Smooth muscle cell (in vitro differentiated cells): ENCODE measurements around the gene PDZK1IP1. TPM values are rescaled to one million over a fixed set of nuclear protein-coding genes. Genes with fewer than 3 reads are reported as not detected.
A peak's percentile ranks its signal among the peaks of the same experiment; 100 is the strongest.

ENCODE experiments used
- DNase-seq: peaks from one replicate; lab custom pipeline; 2025; ENCODE audit not compliant: unreplicated experiment; lab: John Stamatoyannopoulos, UW
- H2AFZ ChIP-seq: fragments of 200-600 bp; sonication (generic); 2 replicates; pipeline ENCODE4 v1.6.0; 2016; ENCODE audit warnings: antibody characterized with exemption, low read depth, mild to moderate bottlenecking
- H3F3A ChIP-seq: fragments of 200-600 bp; sonication (generic); 2 replicates; pipeline ENCODE4 v1.6.0; 2017; ENCODE audit warnings: antibody characterized with exemption, low read depth
- H3K27ac ChIP-seq: fragments of 200-600 bp; sonication (generic); 2 replicates; pipeline ENCODE4 v1.5.1; 2016; ENCODE audit warnings: low read depth, mild to moderate bottlenecking
- H3K27me3 ChIP-seq: fragments of 200-600 bp; sonication (generic); 2 replicates; pipeline ENCODE4 v1.6.1; 2016; ENCODE audit warnings: low read depth, mild to moderate bottlenecking
- H3K36me3 ChIP-seq: fragments of 200-600 bp; sonication (generic); 2 replicates; pipeline ENCODE4 v1.5.1; 2016; ENCODE audit warnings: low read depth
- H3K4me1 ChIP-seq: fragments of 200-600 bp; sonication (generic); 2 replicates; pipeline ENCODE4 v1.5.1; 2016; ENCODE audit warnings: low read depth
- H3K4me2 ChIP-seq: fragments of 200-600 bp; sonication (generic); 2 replicates; pipeline ENCODE4 v1.6.0; 2016; ENCODE audit warnings: mild to moderate bottlenecking
- H3K4me3 ChIP-seq: fragments of 200-600 bp; sonication (generic); 2 replicates; pipeline ENCODE4 v1.5.1; 2016; ENCODE audit warnings: mild to moderate bottlenecking
- H3K79me2 ChIP-seq: fragments of 200-600 bp; sonication (generic); 2 replicates; pipeline ENCODE4 v1.6.0; 2016; ENCODE audit warnings: low read depth, mild to moderate bottlenecking
- H3K9ac ChIP-seq: fragments of 200-600 bp; sonication (generic); 2 replicates; pipeline ENCODE4 v1.6.0; 2016; ENCODE audit warnings: low read depth
- H3K9me3 ChIP-seq: fragments of 200-600 bp; sonication (generic); replicated peaks from 2 replicates; pipeline ENCODE4 v1.5.1; 2016; ENCODE audit warnings: low read depth
- H4K20me1 ChIP-seq: fragments of 200-600 bp; sonication (generic); 2 replicates; pipeline ENCODE4 v1.6.0; 2016; ENCODE audit warnings: low read depth
- WGBS: methylation state at CpG from one replicate; pipeline ENCODE4 v1.1.7; 2016; ENCODE audit warnings: low lambda C conversion rate; 5-methylcytosine and 5-hydroxymethylcytosine counted together
- polyA plus RNA-seq: library from polyadenylated mRNA; unstranded; fragments of >200 nt; fragmentation: Nextera tagmentation; extraction: Ambion mirVana; gene quantifications from 2 replicates; pipeline ENCODE4 v1.2.1, GENCODE V29; 2016
- total RNA-seq: library from RNA; depleted of rRNA; stranded (reverse); fragments of >200 nt; gene quantifications from 2 replicates; pipeline ENCODE4 v1.2.3, GENCODE V29; 2014
- TF ChIP-seq, protein P1 (sequence below): fragments of 200-600 bp; sonication (generic); IDR thresholded peaks from 2 replicates; pipeline ENCODE4 v1.5.1; 2017; ENCODE audit warnings: borderline replicate concordance, mild to moderate bottlenecking, antibody characterized with exemption; ENCODE audit not compliant: insufficient read depth, poor library complexity, severe bottlenecking

PDZK1IP1 gene
- total and polyA plus RNA-seq, 2 experiments from 2014 or later: not detected

DNA sequence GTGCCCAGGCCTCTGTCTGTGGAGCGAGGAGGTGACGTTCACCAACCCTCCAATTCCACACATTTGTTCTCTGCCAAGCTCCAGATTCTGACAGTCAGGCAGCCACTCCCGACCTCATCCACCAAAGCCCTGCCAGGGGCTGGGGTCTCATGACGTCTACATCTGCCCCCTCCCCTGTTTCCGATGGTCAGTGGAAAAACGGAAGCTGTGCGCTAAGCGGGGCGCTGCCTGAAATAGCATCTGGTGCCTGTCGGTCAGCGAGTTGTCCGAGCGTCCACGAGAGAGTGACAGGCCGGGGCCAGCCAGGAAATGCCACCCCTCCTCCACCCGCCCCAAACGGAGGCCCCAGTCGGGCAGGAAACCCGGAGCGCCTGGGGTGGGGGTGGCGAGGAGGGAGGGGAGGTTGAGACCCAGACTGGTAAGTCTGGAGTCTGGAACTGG is 45.4 kb upstream of the PDZK1IP1 start:
- no peak for DNase-seq
- H4K20me1 ChIP-seq: peaks cover 4% of the 10 kb centered on the region
- no peak overlapping the region for H2AFZ ChIP-seq
- no peaks in the 10 kb centered on the region for H3K36me3 ChIP-seq
- no peak overlapping the region for H3K9ac ChIP-seq
- peaks cover 12% of the 10 kb centered on the region for H3K4me1 ChIP-seq
- H3K9me3 ChIP-seq: no peaks in the 10 kb centered on the region
- peaks cover 74% of the 10 kb centered on the region for H3K27me3 ChIP-seq
- no peak overlapping the region for H3K4me3 ChIP-seq
- H3F3A ChIP-seq: no peaks in the 10 kb centered on the region
- H3K27ac ChIP-seq: no peak overlapping the region
- 11% methylated on average over 18 of the region's 21 CpGs for WGBS
- H3K79me2 ChIP-seq: no peaks in the 10 kb centered on the region
- TF ChIP-seq, protein P1, sequence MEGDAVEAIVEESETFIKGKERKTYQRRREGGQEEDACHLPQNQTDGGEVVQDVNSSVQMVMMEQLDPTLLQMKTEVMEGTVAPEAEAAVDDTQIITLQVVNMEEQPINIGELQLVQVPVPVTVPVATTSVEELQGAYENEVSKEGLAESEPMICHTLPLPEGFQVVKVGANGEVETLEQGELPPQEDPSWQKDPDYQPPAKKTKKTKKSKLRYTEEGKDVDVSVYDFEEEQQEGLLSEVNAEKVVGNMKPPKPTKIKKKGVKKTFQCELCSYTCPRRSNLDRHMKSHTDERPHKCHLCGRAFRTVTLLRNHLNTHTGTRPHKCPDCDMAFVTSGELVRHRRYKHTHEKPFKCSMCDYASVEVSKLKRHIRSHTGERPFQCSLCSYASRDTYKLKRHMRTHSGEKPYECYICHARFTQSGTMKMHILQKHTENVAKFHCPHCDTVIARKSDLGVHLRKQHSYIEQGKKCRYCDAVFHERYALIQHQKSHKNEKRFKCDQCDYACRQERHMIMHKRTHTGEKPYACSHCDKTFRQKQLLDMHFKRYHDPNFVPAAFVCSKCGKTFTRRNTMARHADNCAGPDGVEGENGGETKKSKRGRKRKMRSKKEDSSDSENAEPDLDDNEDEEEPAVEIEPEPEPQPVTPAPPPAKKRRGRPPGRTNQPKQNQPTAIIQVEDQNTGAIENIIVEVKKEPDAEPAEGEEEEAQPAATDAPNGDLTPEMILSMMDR: no peak
- H3K4me2 ChIP-seq: peak overlapping the region; percentile 59

DNA sequence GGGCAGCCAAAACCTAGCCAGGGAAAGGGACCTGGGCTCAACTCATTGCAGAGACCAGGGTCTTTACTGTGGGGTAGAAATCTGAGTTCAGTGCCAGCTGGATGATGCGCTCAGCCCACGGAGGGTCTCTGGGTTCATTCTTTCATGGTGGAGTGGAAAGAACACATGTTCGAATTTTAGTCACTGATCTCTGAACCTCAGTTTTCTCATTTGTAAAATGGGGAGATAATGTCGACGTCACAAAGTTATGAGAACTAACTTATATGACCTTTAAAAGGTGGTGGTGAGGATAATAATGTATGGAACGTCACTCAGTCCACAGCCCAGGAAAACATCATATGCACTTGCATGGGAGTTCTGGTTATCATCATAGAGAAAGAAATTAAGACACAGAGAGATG is 43.4 kb upstream of the PDZK1IP1 start:
- no peaks in the 10 kb centered on the region for H3K79me2 ChIP-seq
- peaks cover 4% of the 10 kb centered on the region for H4K20me1 ChIP-seq
- H2AFZ ChIP-seq: no peak overlapping the region
- H3K4me1 ChIP-seq: peaks cover 12% of the 10 kb centered on the region
- no peak for DNase-seq
- H3K4me3 ChIP-seq: no peak overlapping the region
- H3K36me3 ChIP-seq: no peaks in the 10 kb centered on the region
- H3K9ac ChIP-seq: no peak overlapping the region
- peaks cover 84% of the 10 kb centered on the region for H3K27me3 ChIP-seq
- no peak overlapping the region for H3K4me2 ChIP-seq
- H3F3A ChIP-seq: no peaks in the 10 kb centered on the region
- no peak overlapping the region for H3K27ac ChIP-seq
- TF ChIP-seq, protein P1: no peak
- WGBS: 69% methylated on average over 6 of the region's 6 CpGs
- no peaks in the 10 kb centered on the region for H3K9me3 ChIP-seq

DNA sequence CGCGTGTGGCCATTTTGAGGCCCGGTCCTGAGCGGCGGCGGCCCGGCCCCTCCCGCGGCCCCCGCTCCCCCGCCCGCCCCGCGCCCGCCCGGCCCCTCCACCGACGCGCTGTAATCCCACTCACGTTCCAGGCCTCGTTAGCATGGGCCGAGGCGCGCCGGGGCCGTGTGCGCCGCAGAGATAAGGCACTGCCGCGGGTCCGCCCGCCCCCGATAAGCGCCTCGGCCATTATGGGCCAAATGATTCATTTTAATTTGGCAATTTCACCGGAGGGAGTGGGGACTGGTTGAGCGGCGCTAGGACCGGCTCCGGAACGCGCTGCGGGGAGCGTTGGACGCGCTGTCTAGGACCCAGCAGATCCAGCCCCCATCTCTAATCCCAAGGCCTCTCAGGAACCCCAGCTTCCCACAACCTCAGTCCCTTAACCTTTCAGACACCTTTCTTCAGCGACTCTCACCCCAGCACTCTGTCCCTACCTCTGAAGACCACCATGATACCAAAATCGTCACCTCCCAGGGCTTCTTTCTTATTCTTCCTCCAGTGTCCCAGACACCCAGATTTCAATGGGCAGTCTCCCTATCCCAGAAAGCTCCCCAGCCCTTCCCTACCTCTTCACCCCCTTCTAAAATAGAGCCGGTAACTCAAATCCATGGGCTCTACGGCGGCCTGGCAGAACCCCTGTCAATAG is 42.5 kb upstream of the PDZK1IP1 start, which contains the start of gene TAL1:
TSS of gene TAL1 (minus strand) at position 39 of the 688 bp plus-strand sequence. CDS start 6,337 bp downstream, outside the sequence.
- WGBS: 3% methylated on average over 35 of the region's 51 CpGs
- Histone ChIP-seq H3K27me3 (peaks cover 89% of the 10 kb centered on the region), H3K36me3 (no peaks in the 10 kb centered on the region), H3K27ac (no peak within 1 kb of the TSS), H3K4me3 (peak within 1 kb of the TSS; percentile 42), H3K4me1 (peaks cover 12% of the 10 kb centered on the region), H2AFZ (peak within 1 kb of the TSS; percentile 81), H3K9me3 (no peaks in the 10 kb centered on the region), H3K4me2 (peak within 1 kb of the TSS; percentile 88), H3K9ac (no peak within 1 kb of the TSS), H4K20me1 (peaks cover 4% of the 10 kb centered on the region), H3F3A (no peaks in the 10 kb centered on the region), H3K79me2 (no peaks in the 10 kb centered on the region)
- TF ChIP-seq, protein P1: no peak
- DNase-seq: no peak
